GM18951 (cell line): Measurements from ENCODE around the gene PCDHGB1.
A peak's percentile ranks its signal among the peaks of the same experiment; 100 is the strongest.
"Not testable (repeated sequence)": the region's sequence is repeated elsewhere in the genome, so short reads cannot be mapped to it uniquely, and the experiment has no call there.

ENCODE experiments used
- POLR2A ChIP-seq: IDR thresholded peaks from 4 replicates; pipeline ENCODE4 v1.6.1; 2011; ENCODE audit warnings: mild to moderate bottlenecking; ENCODE audit not compliant: insufficient read length, insufficient read depth; ENCODE audit errors: extremely low read depth
- in situ Hi-C: fragments of 300-500 bp; cut with MboI; formaldehyde crosslinking; loops from one replicate; pipeline ENCODE4 v1.12.0; 2022; ENCODE audit warnings: low sequenced_read_pairs, mixed read lengths, inconsistent platforms; ENCODE audit not compliant: unreplicated experiment

The PCDHGB1 gene

GRCh38 chr5:141349917-141350619, at the start of gene PCDHGB1:
PCDHGB1 (plus strand) TSS chr5:141350099; CDS start chr5:141350261, 162 bp downstream.
- no peak for TF ChIP-seq POLR2A
- in situ Hi-C loops = no loop called here

- no peak for TF ChIP-seq POLR2A
Measured at GRCh38 chr5:141303756-141304155, 46.1 kb upstream of the PCDHGB1 start, which contains the start of gene SLC25A2. SLC25A2 (minus strand) TSS chr5:141304049; CDS start chr5:141303865, 184 bp downstream.

DNA sequence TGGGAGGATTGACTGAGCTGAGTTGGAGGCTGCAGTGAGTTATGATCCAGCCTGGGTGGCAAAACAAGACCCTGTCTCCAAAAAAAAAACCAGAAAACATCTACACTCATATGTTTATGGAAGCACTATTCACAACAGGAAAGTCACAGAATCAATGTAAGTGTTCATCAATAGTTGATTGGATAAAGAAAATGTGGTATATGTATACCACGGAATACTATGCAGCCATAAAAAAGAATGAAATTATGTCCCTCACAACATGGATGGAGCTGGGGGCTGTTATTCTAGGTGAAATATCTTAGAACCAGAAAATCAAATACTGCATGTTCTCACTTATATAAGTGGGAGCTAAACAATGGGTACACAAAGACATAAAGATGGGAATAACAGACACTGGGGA, 43.3 kb upstream of the PCDHGB1 start:
- in situ Hi-C loops = no loop called here
- TF ChIP-seq POLR2A = no peak

More at GRCh38 chr5:141303756-141304155, 46.1 kb upstream of the PCDHGB1 start, which contains the start of gene SLC25A2:
- in situ Hi-C loops = no loop called here

DNA sequence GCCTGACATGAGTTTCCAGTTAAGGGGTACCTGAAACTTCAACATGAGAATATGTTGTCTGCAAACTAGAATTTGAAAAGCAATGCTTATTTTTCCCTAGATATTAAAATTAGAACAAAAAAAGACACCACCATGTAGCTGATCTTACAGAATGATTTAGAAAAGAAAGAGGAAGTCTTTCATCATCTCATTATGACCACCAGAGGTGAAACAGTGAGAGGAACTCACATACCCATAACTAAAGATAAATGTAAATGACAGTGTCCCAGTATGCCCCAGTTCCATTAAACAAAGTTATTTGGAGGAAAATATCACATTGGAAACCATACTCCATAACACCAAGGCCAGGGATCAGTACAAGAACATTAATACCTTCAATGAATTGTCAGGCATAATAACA, 36.2 kb upstream of the PCDHGB1 start:
- TF ChIP-seq POLR2A = no peak
- in situ Hi-C loops = no loop called here

DNA sequence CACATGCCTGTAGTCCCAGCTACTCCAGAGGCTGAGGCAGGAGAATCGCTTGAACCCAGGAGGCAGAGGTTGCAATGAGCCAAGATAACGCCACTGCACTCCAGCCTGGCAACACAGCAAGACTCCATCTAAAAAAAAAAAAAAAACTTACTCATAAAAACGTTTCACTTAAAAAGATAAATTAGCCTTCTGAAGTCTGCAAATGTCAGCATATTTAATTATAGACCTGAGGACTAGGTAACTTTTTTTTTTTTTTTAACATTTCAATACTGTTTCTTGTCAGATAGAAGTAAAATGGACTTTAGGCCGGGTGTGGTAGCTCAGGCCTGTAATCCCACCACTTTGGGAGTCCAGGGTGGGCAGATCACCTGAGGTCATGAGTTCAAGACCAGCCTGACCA, 32.9 kb upstream of the PCDHGB1 start:
- in situ Hi-C loops = not testable (repeated sequence)

DNA sequence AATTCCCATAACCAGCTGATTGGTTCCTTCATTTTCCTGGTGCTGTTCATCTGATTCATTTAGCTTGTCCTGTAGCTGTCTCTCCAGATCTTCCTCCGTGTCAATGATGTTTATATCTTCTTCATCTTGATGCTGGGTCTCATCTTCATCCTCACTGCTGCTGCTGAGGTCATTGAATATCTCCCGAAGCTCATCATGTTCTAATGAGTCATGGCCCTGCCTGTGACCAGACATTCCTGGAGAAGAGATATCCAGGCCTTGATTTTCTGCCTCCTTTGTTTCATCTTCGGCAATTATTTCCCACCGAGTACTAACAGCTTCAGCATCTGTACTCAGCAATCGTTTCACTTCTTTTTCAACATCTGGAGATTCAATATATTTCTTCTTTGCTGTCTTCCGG, 30.7 kb upstream of the PCDHGB1 start:
- TF ChIP-seq POLR2A = no peak
- in situ Hi-C loops = no loop called here

GRCh38 chr5:141319699-141320098, 30.2 kb upstream of the PCDHGB1 start:
- in situ Hi-C loops = no loop called here
- no peak for TF ChIP-seq POLR2A

DNA sequence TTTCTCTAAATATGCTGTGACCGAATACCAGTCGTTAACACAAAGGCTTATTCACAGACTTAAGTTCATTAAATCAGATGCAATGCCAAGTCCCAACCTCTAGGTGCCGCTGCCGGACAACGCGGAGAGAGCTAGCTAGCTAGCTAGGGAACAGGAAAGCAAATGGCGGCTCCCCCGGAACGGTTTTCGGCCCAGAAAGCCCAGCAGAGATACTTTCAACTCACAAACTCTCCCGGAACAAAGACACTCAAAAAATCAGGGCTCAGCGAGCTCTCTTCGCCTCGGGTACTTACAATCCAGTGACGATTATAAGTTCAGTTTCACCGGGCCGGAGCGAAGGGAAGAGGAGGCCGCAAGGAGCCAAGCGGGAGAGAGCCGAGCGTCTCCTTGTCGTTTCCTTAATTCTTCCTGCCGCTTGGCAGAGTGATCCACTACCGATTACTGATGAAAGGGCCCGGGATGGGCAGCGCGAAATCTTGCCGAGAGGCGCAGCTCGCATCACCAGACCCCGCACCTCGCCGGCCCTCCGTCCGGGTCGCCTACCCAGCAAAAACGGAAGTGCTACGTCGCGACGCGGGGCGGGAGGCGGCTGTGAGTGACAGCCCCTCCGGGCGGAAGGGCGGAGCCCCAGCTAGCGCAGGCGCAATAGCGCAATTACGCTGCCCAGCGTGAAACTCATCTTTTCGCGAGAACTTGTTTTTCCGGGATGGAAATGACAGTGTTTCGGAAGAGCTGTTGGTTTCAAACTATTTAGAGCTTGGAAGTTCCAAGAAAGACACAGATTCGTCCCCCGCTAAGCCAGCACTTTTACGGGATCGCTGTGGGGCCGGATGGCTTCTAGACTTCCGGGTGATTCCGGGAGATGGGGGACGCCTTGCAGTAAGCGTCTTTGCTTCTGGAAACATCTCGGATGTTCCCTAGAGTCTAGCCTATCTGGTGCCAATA, 29.4 kb upstream of the PCDHGB1 start, which contains the start of gene TAF7:
TSS of gene TAF7 (minus strand) at position 560 of the 945 bp plus-strand sequence. CDS start 740 bp downstream, outside the sequence.
- TF ChIP-seq POLR2A = peak; percentile 98
- in situ Hi-C loops = no loop called here

DNA sequence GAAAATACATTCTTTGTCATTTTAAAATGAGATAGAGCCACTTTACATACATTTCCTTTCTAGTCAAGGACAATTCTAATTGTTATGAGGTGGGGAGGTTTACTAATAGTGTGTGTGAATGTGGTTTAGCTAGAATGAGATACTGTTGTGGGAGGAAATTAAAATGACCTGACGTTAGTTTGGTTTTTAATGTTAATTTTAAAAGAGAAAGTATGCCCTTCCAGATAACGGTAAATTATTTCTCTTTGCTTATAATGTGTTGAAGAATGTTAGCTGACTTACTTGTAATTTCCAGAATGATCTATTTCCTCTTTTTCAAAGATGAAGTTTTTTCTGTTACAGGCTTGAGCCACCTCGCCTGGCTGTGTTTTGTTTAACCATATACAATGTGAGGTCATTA, 27.6 kb upstream of the PCDHGB1 start:
- in situ Hi-C loops = no loop called here
- TF ChIP-seq POLR2A = no peak

DNA sequence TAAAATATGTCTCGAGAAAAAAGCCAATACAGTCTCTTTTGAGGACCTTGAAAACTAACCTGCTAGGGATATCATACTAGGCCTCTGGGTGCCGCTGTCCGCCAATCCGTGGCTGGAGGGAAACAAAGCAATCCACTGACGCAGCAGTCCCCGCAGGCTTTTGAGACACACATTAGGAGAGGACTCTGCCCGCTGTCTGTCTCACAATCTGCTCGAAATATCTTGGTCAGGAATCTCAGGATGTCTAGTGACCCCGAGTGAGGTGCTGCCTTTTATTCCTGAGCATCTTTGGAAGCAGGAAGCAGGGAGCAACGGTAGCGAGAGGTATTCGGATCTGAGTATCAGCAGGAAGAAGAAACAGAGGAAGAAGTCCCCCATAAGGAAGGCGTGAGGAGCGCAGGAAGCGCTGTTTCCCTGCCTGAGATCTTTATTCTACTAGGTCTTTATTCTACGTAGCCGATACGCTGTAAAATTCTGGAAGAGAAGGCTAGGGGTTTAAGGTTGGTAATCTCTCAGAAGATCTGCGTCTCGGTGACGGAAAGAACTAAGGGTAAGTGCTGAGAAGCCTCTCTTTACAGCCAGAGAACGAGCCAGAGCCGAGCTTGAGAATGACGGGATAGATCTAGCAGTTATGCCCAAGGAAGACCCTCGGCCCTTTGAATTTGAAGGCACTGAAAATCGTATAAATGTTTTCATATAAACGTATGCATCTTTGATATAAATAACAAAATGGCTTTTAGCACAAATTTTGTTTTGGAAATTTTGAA, 23.6 kb upstream of the PCDHGB1 start:
- in situ Hi-C loops = no loop called here

GRCh38 chr5:141328231-141328630, 21.7 kb upstream of the PCDHGB1 start:
- in situ Hi-C loops = no loop called here
- no peak for TF ChIP-seq POLR2A

More for the DNA sequence above, 23.6 kb upstream of the PCDHGB1 start:
- TF ChIP-seq POLR2A = no peak

DNA sequence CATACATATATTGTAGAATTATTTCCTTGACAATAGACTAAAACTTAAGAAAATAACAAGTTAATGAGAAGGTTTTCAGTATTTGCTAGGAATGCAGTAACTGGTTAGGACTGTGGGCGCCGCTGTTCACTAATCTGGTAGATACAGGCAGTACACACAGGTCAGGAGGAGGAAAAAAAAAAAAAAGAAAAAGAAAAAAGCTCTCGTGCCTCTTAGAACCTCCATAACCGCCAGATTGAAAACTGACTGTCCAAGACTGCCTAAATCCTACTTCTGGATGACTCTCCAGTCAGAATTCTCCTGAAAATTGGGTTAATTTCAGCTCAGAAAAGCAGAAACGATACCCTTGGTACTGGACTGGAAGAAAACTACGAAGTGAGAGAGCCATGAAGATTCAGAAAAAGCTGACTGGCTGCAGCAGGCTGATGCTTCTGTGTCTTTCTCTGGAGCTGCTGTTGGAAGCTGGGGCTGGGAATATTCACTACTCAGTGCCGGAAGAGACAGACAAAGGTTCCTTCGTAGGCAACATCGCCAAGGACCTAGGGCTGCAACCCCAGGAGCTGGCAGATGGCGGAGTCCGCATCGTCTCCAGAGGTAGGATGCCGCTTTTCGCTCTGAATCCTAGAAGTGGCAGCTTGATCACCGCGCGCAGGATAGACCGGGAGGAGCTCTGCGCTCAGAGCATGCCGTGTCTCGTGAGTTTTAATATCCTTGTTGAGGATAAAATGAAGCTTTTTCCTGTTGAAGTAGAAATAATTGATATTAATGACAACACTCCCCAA, 19.4 kb upstream of the PCDHGB1 start, which contains the start of gene PCDHGA1:
TSS of gene PCDHGA1 (plus strand) at position 216 of the 782 bp plus-strand sequence.
- TF ChIP-seq POLR2A = no peak
- in situ Hi-C loops = no loop called here

DNA sequence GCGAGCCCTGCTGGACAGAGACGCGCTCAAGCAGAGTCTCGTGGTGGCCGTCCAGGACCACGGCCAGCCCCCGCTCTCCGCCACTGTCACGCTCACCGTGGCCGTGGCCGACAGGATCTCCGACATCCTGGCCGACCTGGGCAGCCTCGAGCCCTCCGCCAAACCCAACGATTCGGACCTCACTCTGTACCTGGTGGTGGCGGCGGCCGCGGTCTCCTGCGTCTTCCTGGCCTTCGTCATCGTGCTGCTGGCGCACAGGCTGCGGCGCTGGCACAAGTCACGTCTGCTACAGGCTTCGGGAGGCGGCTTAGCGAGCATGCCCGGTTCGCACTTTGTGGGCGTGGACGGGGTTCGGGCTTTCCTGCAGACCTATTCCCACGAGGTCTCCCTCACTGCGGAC, 17.3 kb upstream of the PCDHGB1 start:
- in situ Hi-C loops = not testable (repeated sequence)
